Activated naive CD8-positive, alpha-beta T cell treated with anti-CD3 and anti-CD28 coated beads for 36 hours (primary cell): ENCODE measurements around the gene NKAIN4. TPM values are rescaled to one million over a fixed set of nuclear protein-coding genes. Genes with fewer than 3 reads are reported as not detected.
"Not testable (repeated sequence)": the region's sequence is repeated elsewhere in the genome, so short reads cannot be mapped to it uniquely, and the experiment has no call there.

Source experiments
- DNase-seq: peaks from one replicate; pipeline ENCODE4 v3.0.0; 2021
- H3K27ac Mint-ChIP-seq: one replicate; pipeline ENCODE4 v1.8.0; 2022; ENCODE audit warnings: mild to moderate bottlenecking, moderate library complexity, mixed read lengths
- H3K27me3 Mint-ChIP-seq: one replicate; pipeline ENCODE4 v1.8.0; 2022; ENCODE audit warnings: mild to moderate bottlenecking, mixed read lengths
- H3K36me3 Mint-ChIP-seq: one replicate; pipeline ENCODE4 v1.8.0; 2021; ENCODE audit warnings: mild to moderate bottlenecking, mixed read lengths
- H3K4me1 Mint-ChIP-seq: one replicate; pipeline ENCODE4 v1.8.0; 2021; ENCODE audit warnings: mixed read lengths
- H3K4me3 Mint-ChIP-seq: one replicate; pipeline ENCODE4 v1.8.0; 2022; ENCODE audit warnings: mild to moderate bottlenecking, moderate library complexity, mixed read lengths
- H3K9me3 Mint-ChIP-seq: one replicate; pipeline ENCODE4 v1.8.0; 2022; ENCODE audit warnings: mixed read lengths
- total RNA-seq, 2 experiments: library from RNA; stranded (reverse); gene quantifications; one replicate each; pipeline ENCODE4 v1.2.3, GENCODE V29; 2021

The NKAIN4 gene
- total RNA-seq, 2 experiments from 2014 or later: not detected

DNA sequence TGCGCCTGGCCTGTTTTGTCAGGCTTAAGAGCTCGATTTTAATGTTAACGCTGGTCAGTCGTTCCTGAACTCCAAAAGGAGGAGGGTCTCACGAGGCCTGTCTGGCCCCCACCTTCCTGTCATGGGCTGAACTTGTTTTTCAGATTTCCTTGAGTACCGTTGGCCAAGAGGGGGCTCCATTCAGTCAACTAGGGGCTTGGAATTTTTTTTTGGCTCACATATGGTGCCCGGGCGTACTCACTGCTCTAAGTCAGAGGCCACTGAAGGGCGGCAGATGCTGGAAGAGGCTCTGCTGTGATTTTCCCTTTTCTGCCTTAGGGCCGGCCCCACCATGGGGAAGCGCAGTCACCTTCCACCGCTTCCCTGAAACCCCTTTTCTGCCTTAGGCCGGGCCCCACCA, 25.5 kb downstream of the NKAIN4 start:
- H3K4me1 Mint-ChIP-seq: no peaks in the 10 kb centered on the region
- H3K27me3 Mint-ChIP-seq: peaks cover 50% of the 10 kb centered on the region
- no peak for DNase-seq

DNA sequence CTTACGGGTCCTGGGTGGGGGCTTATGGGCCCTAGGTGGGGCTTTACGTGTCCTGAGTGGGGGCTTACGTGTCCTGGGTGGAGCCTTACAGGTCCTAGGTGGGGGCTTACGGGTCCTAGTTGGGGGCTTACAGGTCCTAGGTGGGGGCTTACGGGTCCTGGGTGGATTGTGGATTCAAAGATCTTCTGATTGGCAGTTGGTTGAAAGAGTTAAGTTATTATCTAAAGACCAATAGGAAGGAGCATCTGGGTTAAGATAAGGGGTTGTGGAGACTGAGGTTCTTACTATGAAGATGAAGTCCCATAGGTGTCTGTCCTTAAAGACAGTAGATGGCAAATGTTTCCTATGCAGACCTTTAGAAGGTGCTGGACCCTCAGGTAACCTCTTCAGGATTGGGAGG, 27.0 kb downstream of the NKAIN4 start:
- no peak overlapping the region for H3K27ac Mint-ChIP-seq
- DNase-seq: no peak
- no peaks in the 10 kb centered on the region for H3K36me3 Mint-ChIP-seq
- H3K27me3 Mint-ChIP-seq: peaks cover 40% of the 10 kb centered on the region
- H3K4me3 Mint-ChIP-seq: no peak overlapping the region
- H3K4me1 Mint-ChIP-seq: no peaks in the 10 kb centered on the region
- H3K9me3 Mint-ChIP-seq: no peaks in the 10 kb centered on the region

More for the DNA sequence above, 25.5 kb downstream of the NKAIN4 start:
- no peaks in the 10 kb centered on the region for H3K36me3 Mint-ChIP-seq
- H3K4me3 Mint-ChIP-seq: no peak overlapping the region
- H3K9me3 Mint-ChIP-seq: no peaks in the 10 kb centered on the region
- H3K27ac Mint-ChIP-seq: no peak overlapping the region

DNA sequence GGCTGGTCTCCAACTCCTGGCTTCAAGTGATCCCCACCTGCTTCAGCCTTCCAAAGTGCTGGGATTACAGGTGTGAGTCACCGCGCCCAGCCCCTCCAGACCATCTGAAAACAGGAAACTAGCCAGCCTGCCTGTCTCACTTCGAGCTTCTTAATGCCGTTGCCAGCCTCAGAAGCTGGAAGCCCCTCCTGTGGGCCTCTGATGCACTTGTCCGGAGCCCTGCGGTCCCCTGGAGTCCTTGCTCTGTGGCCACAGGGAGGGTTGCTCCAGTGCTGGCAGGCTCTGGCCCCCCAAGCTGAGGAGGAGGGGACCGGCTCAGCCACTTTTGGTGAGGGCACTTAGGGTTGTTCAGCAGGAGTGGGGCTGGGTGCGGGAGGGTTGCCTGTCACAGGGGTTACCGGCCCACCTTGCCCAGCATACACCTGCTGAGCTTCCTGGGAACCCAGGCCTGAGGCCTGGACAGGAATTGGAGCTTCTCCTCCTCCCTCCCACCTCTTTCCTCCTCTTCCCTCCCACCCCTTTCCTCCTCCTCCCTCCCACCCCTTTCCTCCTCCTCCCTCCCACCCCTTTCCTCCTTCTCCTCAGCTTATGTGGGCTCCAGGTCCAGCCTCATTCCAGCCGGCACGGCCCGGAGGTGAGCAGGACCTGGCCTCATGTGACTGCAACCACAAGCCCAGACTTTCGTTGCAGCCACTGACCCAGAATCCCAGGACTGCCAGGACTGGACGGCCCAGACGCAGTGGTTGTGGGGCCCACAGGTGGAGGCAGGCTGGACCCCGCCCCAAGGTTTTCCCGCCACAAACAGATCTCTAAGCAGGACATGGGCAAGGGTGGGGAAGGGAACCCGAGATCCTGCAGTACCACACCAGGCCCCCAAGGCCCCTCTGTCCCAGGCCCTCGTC, 28.0 kb downstream of the NKAIN4 start:
- no peak for DNase-seq
- Mint-ChIP-seq H3K9me3 (no peaks in the 10 kb centered on the region), H3K27me3 (peaks cover 30% of the 10 kb centered on the region), H3K4me3 (no peak overlapping the region), H3K27ac (no peak overlapping the region), H3K4me1 (no peaks in the 10 kb centered on the region), H3K36me3 (no peaks in the 10 kb centered on the region)

DNA sequence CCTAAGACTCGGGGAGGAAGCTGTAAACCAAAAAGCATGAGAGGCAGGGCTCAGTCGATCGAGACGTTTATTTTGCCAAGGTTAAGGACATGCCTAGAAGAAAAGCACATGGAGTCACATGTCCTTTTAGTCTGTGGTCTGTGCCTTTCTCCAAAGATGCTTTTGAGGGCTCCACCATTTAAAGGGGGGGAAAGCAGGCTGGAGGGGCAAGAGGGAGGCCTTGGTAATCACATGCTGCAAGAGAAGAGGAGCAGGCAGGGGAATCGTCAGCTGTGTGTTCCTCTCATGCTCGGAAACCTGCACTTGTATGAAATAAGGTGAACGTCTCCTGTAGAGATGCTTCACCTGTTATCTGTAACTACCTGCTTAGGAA, 29.2 kb downstream of the NKAIN4 start:
- no peaks in the 10 kb centered on the region for H3K4me1 Mint-ChIP-seq
- H3K9me3 Mint-ChIP-seq: no peaks in the 10 kb centered on the region
- no peaks in the 10 kb centered on the region for H3K36me3 Mint-ChIP-seq
- H3K4me3 Mint-ChIP-seq: no peak overlapping the region
- H3K27me3 Mint-ChIP-seq: peaks cover 18% of the 10 kb centered on the region
- DNase-seq: no peak
- H3K27ac Mint-ChIP-seq: no peak overlapping the region

DNA sequence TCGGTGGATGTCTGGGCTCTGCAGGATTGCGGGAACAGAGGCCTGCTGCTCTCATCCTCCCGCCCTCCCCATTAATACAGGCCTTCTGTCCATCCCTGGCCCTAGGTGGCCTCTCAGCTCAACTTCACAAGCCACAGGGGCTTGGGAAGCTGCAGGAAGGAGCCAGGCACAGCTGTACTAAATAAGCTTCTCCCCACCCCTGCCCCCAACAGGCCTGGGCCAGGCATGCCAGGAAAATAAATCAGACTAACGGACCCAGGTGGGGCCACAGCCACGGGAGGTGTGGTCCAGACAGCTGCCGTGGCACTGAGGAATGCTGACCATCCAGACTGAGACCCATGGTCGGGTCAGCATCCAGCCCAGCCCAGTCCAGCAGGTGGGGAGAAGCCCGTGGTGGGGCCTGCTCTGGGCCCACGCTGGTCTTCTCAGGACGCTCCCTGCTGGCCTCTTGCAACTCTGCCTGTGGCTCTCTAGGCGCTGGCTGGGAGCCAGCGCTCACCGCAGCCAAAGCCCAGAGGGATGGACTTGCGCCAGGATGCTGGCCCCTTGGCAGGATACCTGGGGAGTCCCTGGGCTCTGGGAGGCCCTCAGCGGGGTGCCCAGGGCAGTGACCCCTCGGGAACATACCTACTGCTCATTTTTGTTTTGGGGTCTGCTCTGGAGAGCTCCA, 29.7 kb downstream of the NKAIN4 start:
- DNase-seq: no peak
- peaks cover 13% of the 10 kb centered on the region for H3K27me3 Mint-ChIP-seq
- H3K36me3 Mint-ChIP-seq: no peaks in the 10 kb centered on the region
- no peaks in the 10 kb centered on the region for H3K9me3 Mint-ChIP-seq
- H3K4me1 Mint-ChIP-seq: no peaks in the 10 kb centered on the region
- no peak overlapping the region for H3K27ac Mint-ChIP-seq
- H3K4me3 Mint-ChIP-seq: no peak overlapping the region

DNA sequence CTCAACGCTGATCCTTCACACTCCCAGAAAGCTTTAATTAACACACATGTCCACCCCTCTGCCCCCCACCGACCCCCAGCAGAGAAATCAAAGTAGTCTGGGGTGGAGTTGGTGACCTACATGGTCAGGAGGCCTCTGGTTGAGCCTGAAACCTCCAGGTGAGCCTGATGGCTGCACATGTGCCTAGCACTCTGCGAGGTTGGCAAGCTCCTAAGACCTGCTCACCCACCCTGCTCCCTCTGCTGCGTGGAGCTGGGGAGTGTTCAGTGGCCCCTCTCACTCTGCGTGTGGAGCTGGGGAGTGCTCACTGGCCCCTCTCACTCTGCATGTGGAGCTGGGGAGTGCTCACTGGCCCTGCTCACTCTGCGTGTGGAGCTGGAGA, 30.4 kb downstream of the NKAIN4 start:
- no peaks in the 10 kb centered on the region for H3K4me1 Mint-ChIP-seq
- H3K36me3 Mint-ChIP-seq: no peaks in the 10 kb centered on the region
- no peaks in the 10 kb centered on the region for H3K9me3 Mint-ChIP-seq
- peaks cover 5% of the 10 kb centered on the region for H3K27me3 Mint-ChIP-seq
- no peak for DNase-seq
- H3K4me3 Mint-ChIP-seq: no peak overlapping the region
- no peak overlapping the region for H3K27ac Mint-ChIP-seq

DNA sequence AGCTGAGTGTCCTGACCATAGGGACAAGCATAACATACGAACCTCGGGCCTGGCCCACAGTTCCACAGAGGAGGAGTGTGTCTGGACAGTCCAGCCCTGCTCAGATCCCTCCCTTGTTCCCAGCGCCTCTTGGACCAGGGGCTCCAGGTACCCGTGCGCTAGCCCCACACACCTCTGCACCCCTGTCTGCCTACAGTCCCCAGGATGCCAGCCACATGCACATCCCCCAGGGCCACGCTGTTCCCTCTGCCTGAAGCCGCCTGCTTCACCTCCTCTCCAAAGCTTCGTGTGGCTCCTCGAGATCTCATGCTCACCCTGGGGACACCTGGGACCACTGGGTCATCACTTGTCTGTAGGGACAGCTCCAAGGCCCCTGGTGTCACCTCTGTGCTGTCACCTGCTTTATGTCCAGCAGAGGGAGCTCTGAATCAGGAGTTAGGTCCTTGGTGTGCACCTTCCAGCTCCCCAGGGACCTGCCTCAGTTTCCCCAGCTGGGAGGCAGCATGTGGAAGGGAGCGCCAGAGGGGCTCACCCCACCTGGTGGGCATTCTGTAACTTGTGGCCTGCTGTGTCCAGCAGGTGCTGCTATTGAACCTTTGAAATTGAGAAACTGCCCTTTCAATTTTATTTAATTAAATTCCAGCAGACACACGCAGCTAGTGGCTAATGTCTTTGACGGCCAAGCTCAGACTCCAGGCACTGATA, 31.0 kb downstream of the NKAIN4 start:
- Mint-ChIP-seq H3K27me3 (no peaks in the 10 kb centered on the region), H3K4me3 (no peak overlapping the region), H3K36me3 (no peaks in the 10 kb centered on the region), H3K9me3 (no peaks in the 10 kb centered on the region), H3K4me1 (no peaks in the 10 kb centered on the region), H3K27ac (no peak overlapping the region)
- peak; percentile 38 for DNase-seq

DNA sequence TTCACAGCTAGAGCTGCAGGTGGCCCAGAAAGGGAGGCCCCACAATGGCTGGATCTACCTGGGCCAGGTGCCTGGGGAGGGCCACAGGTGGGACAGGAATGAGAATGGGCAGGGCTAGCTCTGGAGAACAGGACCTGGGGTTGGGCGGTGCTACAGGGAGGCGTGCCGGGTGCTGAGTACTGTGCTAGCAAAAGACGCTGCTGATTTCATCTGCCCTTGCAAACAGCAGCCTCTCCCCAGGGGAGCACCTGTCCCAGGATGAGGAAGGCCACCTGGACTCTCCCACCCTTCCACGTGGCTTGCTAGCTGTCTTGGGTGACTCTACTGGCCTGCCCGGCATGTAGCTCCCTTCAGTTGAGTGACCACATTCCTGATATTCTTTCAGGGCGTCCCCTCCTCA, 31.7 kb downstream of the NKAIN4 start:
- no peaks in the 10 kb centered on the region for H3K36me3 Mint-ChIP-seq

DNA sequence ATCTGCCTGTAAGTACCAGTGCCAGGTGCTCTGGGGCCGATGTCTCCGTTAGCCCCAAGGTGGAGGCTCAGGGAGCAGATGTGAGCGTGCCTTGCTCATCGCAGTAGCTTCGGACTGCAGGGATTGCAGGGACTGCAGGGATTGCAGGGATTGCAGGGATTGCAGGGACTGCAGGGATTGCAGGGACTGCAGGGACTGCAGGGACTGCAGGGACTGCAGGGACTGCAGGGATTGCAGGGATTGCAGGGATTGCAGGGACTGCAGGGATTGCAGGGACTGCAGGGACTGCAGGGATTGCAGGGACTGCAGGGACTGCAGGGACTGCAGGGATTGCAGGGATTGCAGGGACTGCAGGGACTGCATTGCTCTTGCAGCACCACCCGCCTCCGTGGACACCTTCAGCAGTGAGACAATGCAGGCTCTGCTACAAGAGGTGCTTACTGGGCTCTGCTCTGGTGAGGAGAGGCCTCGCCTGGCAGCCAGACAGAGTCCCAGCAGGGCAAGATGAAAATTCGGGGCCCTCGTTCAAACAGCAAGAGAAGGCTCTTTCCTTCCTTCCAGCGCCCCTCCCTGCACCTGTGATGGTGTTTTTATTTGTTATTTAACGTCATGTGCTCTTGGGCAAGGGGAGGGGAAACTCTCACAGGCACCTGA, 32.7 kb downstream of the NKAIN4 start:
- DNase-seq, H3K27me3 Mint-ChIP-seq, H3K36me3 Mint-ChIP-seq: not testable (repeated sequence)

More for the DNA sequence above, 31.7 kb downstream of the NKAIN4 start:
- H3K9me3 Mint-ChIP-seq: no peaks in the 10 kb centered on the region
- no peaks in the 10 kb centered on the region for H3K27me3 Mint-ChIP-seq
- DNase-seq: no peak
- no peak overlapping the region for H3K27ac Mint-ChIP-seq
- no peak overlapping the region for H3K4me3 Mint-ChIP-seq
- H3K4me1 Mint-ChIP-seq: no peaks in the 10 kb centered on the region

DNA sequence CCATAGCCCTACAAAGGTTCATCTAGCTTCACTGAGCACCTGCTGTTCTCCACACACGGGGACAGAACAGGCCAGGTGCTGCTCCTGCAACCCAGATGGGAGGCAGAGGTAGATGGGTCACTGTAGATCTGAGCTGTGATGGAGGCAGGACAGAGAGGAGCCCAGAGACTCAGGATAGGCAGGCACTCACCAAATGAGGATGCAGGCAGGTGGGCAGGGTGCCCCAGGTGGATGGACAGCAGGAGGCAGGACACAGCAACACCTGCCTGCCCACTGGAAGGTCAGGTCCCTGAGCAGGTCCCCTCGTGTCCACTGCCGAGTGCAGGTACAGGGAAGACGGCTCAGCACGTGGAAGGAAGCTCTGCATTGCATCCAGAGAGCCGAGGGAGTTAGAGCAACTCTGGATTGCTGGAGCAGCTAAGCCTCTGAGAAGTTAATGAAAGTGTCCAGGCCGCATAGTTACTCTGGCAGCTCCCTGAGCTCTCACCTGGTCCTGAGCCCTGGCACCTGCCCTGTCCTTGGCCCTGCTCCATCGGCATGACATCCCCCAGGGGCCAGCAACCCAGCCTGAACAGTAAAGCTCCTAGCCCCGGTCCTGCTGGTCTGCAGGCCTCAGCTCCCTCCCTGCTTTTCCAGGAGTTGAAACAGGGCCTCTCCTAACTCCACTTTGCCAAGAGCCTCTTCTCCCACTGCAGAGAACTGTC, 33.4 kb downstream of the NKAIN4 start:
- Mint-ChIP-seq H3K9me3 (no peaks in the 10 kb centered on the region), H3K27ac (no peak overlapping the region), H3K4me3 (no peak overlapping the region), H3K4me1 (peaks cover 6% of the 10 kb centered on the region), H3K36me3 (no peaks in the 10 kb centered on the region), H3K27me3 (no peaks in the 10 kb centered on the region)
- no peak for DNase-seq

More for the DNA sequence above, 32.7 kb downstream of the NKAIN4 start:
- not testable (repeated sequence) for H3K27ac Mint-ChIP-seq, H3K4me1 Mint-ChIP-seq, H3K9me3 Mint-ChIP-seq, H3K4me3 Mint-ChIP-seq

DNA sequence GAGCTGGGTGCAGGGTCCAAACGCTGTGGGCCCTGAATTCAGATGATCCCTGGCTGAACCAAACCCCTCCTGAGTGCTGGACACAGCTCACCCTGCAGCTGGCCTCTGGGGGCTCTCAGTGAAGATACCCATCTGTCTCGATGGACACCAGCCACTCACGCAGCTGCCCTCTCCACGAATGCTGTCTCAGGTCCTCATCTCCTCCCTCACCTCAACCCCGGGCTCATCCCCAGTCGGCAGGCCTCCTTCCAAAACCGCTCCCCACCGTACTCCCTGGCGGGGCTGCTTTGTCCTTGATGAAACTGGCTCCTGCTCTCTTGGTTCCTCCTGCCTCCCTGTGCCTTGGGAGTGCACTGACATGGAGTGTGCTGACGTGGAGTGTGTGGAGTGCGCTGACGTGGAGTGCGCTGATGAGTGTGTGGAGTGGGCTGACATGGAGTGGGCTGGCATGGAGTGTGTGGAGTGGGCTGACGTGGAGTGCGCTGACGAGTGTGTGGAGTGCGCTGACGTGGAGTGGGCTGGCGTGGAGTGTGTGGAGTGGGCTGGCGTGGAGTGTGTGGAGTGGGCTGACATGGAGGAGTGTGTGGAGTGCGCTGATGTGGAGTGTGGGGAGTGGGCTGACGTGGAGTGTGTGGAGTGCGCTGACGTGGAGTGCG, 34.3 kb downstream of the NKAIN4 start:
- peaks cover 6% of the 10 kb centered on the region for H3K4me1 Mint-ChIP-seq
- H3K27ac Mint-ChIP-seq: no peak overlapping the region
- H3K36me3 Mint-ChIP-seq: peaks cover 5% of the 10 kb centered on the region
- H3K27me3 Mint-ChIP-seq: no peaks in the 10 kb centered on the region
- no peak for DNase-seq
- no peak overlapping the region for H3K4me3 Mint-ChIP-seq
- H3K9me3 Mint-ChIP-seq: no peaks in the 10 kb centered on the region

DNA sequence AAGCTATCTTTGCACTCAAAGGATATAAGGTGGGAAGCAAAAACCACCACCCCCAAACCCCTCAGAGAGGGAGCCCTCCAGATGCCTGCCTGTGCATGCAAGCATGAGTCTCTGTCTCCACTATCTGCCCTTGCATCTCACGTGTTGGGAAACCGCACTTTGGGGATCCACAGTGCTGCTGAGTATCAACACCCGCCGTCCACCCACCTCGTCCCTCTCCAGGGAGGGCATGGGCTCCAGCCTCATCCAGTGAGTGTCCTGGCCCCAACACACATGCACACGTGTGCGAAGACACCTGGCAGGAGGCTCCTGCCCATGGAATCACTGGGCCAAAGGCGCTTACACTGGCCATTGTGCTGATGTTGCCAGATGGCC, 34.8 kb downstream of the NKAIN4 start:
- Mint-ChIP-seq H3K27ac (no peak overlapping the region), H3K9me3 (no peaks in the 10 kb centered on the region), H3K36me3 (peaks cover 11% of the 10 kb centered on the region), H3K4me1 (peaks cover 8% of the 10 kb centered on the region), H3K27me3 (no peaks in the 10 kb centered on the region), H3K4me3 (no peak overlapping the region)
- no peak for DNase-seq

DNA sequence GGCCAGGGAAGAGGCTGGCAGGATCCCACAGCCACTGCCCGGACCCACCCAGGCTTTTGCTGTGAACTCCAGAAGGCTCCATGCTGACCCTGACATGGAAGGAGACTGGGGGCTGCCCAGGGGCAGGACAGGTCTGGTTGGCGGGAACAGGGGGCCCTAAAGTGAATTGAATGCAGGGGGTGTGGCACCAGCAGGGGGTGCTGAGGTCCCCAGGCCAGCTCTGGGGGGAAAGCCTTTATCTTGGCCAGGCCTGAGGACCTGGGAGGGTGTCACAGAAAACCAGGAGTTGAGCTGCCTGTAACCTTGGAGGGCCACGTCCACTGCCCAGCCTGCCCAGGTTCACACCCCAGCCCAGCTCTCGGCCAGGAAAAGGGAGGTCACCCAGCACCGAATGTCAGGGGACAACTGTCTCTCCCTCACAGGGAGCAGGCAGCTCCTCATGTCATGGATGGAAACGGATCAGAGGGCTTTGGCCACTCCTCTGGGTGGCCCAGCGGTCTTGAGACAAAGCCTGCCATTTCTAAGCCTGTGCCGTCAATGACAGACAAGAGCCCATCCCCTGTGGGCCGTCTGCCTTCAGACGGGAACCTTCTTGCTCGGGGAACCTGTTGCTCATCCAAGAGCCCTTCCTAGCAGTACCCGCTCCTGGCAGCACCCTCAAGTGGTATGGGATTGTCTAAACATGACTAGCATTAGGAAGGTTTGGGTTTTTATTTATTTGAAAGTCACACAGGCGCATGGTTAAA, 35.4 kb downstream of the NKAIN4 start:
- Mint-ChIP-seq H3K4me1 (peaks cover 12% of the 10 kb centered on the region), H3K4me3 (no peak overlapping the region), H3K36me3 (peaks cover 15% of the 10 kb centered on the region), H3K27ac (no peak overlapping the region), H3K9me3 (no peaks in the 10 kb centered on the region), H3K27me3 (no peaks in the 10 kb centered on the region)
- DNase-seq: no peak

DNA sequence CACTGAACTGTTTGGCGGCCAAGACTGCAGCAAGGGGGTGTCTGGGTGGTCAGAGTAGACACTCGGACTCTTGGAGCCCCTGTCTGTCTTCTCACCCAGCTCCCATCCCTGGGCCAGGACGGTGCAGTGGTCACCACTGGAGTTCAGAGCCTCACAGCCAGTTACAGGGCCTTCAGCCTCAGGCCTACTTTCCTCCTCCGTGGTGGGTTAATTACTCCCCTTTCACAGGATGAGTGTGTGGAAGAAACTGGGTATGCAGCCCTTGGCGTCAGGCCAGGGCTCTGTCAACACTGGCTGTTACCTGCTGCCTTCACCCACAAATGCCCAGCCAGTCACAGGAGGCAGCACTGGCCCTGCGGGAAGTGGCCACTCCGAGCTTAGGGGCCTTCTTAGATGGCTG, 36.6 kb downstream of the NKAIN4 start:
- DNase-seq: no peak
- Mint-ChIP-seq H3K27ac (no peak overlapping the region), H3K36me3 (peaks cover 21% of the 10 kb centered on the region)

More for the DNA sequence above, 36.6 kb downstream of the NKAIN4 start:
- H3K9me3 Mint-ChIP-seq: no peaks in the 10 kb centered on the region
- H3K4me1 Mint-ChIP-seq: peaks cover 21% of the 10 kb centered on the region
- no peaks in the 10 kb centered on the region for H3K27me3 Mint-ChIP-seq
- H3K4me3 Mint-ChIP-seq: no peak overlapping the region
